H9 (cell line): ENCODE data around the gene BLOC1S5. TPM values are rescaled to one million over a fixed set of nuclear protein-coding genes. Genes with fewer than 3 reads are reported as not detected.
A peak's percentile ranks its signal among the peaks of the same experiment; 100 is the strongest.

ENCODE experiments used
- DNase-seq: peaks from one replicate; pipeline ENCODE4 v3.0.0-alpha.2; 2017
- H2AFZ ChIP-seq: one replicate; pipeline ENCODE4 v1.6.1; 2013; ENCODE audit warnings: mild to moderate bottlenecking, low read length, control low read depth, moderate library complexity
- H2AK5ac ChIP-seq: 2 replicates; pipeline ENCODE4 v1.6.1; 2013; ENCODE audit warnings: low read length, control low read depth, mixed read lengths; ENCODE audit not compliant: insufficient read length
- H2BK120ac ChIP-seq: one replicate; pipeline ENCODE4 v1.6.1; 2013; ENCODE audit warnings: low read depth, mild to moderate bottlenecking, low read length, control low read depth, inconsistent platforms; ENCODE audit not compliant: poor library complexity, severe bottlenecking
- H2BK12ac ChIP-seq: 2 replicates; pipeline ENCODE4 v1.6.1; 2013; ENCODE audit warnings: low read length, control low read depth, mixed read lengths, low read depth; ENCODE audit not compliant: insufficient read length
- H2BK15ac ChIP-seq: 2 replicates; pipeline ENCODE4 v1.6.1; 2013; ENCODE audit warnings: low read depth, low read length, control low read depth
- H2BK20ac ChIP-seq: one replicate; pipeline ENCODE4 v1.6.1; 2013; ENCODE audit warnings: low read depth, mild to moderate bottlenecking, low read length, control low read depth, inconsistent platforms; ENCODE audit not compliant: poor library complexity, severe bottlenecking
- H2BK5ac ChIP-seq: 2 replicates; pipeline ENCODE4 v1.6.1; 2013; ENCODE audit warnings: low read length, control low read depth, mixed read lengths; ENCODE audit not compliant: insufficient read length
- H3K14ac ChIP-seq: 2 replicates; pipeline ENCODE4 v1.6.1; 2013; ENCODE audit warnings: low read length, control low read depth; ENCODE audit not compliant: insufficient read depth
- H3K18ac ChIP-seq: 2 replicates; pipeline ENCODE4 v1.6.1; 2013; ENCODE audit warnings: low read depth, mild to moderate bottlenecking, mixed read lengths, low read length, control low read depth; ENCODE audit not compliant: insufficient read length
- H3K23ac ChIP-seq: 2 replicates; pipeline ENCODE4 v1.6.1; 2013; ENCODE audit warnings: low read length, control low read depth, mixed read lengths, low read depth; ENCODE audit not compliant: insufficient read length
- H3K23me2 ChIP-seq: 2 replicates; pipeline ENCODE4 v1.6.1; 2013; ENCODE audit warnings: low read depth, mild to moderate bottlenecking, mixed read lengths, low read length, control low read depth; ENCODE audit not compliant: insufficient read length, poor library complexity, severe bottlenecking
- H3K27ac ChIP-seq: 2 replicates; pipeline ENCODE4 v1.5.1; 2013; ENCODE audit warnings: low read length, control low read depth, mixed read lengths, low read depth; ENCODE audit not compliant: insufficient read length
- H3K27me3 ChIP-seq: 2 replicates; pipeline ENCODE4 v1.6.1; 2013; ENCODE audit warnings: low read length, control low read depth, inconsistent platforms; ENCODE audit not compliant: insufficient read depth
- H3K4ac ChIP-seq: 2 replicates; pipeline ENCODE4 v1.6.1; 2013; ENCODE audit warnings: low read depth, mild to moderate bottlenecking, control low read depth, inconsistent platforms, low read length, moderate library complexity
- H3K4me1 ChIP-seq: 2 replicates; pipeline ENCODE4 v1.6.1; 2013; ENCODE audit warnings: low read length, control low read depth, inconsistent platforms; ENCODE audit not compliant: insufficient read depth
- H3K4me2 ChIP-seq: 2 replicates; pipeline ENCODE4 v1.6.1; 2013; ENCODE audit warnings: low read length, control low read depth, mixed read lengths; ENCODE audit not compliant: insufficient read length, insufficient read depth
- H3K56ac ChIP-seq: 2 replicates; pipeline ENCODE4 v1.6.1; 2013; ENCODE audit warnings: low read depth, mild to moderate bottlenecking, mixed read lengths, low read length, control low read depth; ENCODE audit not compliant: insufficient read length
- H3K79me1 ChIP-seq: 2 replicates; pipeline ENCODE4 v1.6.1; 2013; ENCODE audit warnings: low read depth, mild to moderate bottlenecking, moderate library complexity, low read length, control low read depth, inconsistent platforms; ENCODE audit not compliant: insufficient read depth, poor library complexity, severe bottlenecking
- H3K79me2 ChIP-seq: 2 replicates; pipeline ENCODE4 v1.6.1; 2013; ENCODE audit warnings: low read length, control low read depth, inconsistent platforms; ENCODE audit not compliant: insufficient read depth
- H3K9ac ChIP-seq: 2 replicates; pipeline ENCODE4 v1.6.1; 2013; ENCODE audit warnings: low read length, control low read depth, mixed read lengths; ENCODE audit not compliant: insufficient read length; ENCODE audit errors: extremely low read depth
- H3K9me3 ChIP-seq: one replicate; pipeline ENCODE4 v1.6.1; 2013; ENCODE audit warnings: low read depth, low read length, inconsistent platforms; ENCODE audit not compliant: control insufficient read depth
- H3T11ph ChIP-seq: one replicate; pipeline ENCODE4 v1.6.1; 2013; ENCODE audit warnings: mild to moderate bottlenecking, low read length, control low read depth, inconsistent platforms
- H4K20me1 ChIP-seq: one replicate; pipeline ENCODE4 v1.6.1; 2013; ENCODE audit not compliant: control insufficient read depth, insufficient read length, insufficient read depth
- H4K5ac ChIP-seq: 2 replicates; pipeline ENCODE4 v1.6.1; 2013; ENCODE audit warnings: low read depth, mild to moderate bottlenecking, mixed read lengths, low read length, control low read depth; ENCODE audit not compliant: insufficient read length
- H4K8ac ChIP-seq: replicated peaks from 2 replicates; pipeline ENCODE4 v1.6.1; 2013; ENCODE audit warnings: low read length, control low read depth, mixed read lengths, low read depth; ENCODE audit not compliant: insufficient read length
- H4K91ac ChIP-seq: 2 replicates; pipeline ENCODE4 v1.6.1; 2013; ENCODE audit warnings: low read depth, mild to moderate bottlenecking, moderate library complexity, mixed read lengths, low read length, control low read depth; ENCODE audit not compliant: insufficient read length
- H3K27ac Mint-ChIP-seq, 3 experiments: 2 replicates in 2 of 3; 3 replicates in 1 of 3; pipeline ENCODE4 v1.8.0; 2020 to 2021; ENCODE audit warnings: mixed read lengths in 3 of 3, mild to moderate bottlenecking in 1 of 3, moderate library complexity in 1 of 3
- H3K27me3 Mint-ChIP-seq: 2 replicates; pipeline ENCODE4 v1.8.0; 2021; ENCODE audit warnings: low read depth, mild to moderate bottlenecking, moderate library complexity, mixed read lengths
- H3K36me3 Mint-ChIP-seq, 3 experiments: 2 replicates in 2 of 3; 3 replicates in 1 of 3; pipeline ENCODE4 v1.8.0; 2020 to 2021; ENCODE audit warnings: low read depth in 3 of 3, mixed read lengths in 3 of 3; ENCODE audit not compliant: insufficient read depth in 1 of 3
- H3K4me1 Mint-ChIP-seq, 2 experiments: 2 replicates each; pipeline ENCODE4 v1.8.0; 2020; ENCODE audit warnings: mixed read lengths in 2 of 2
- H3K4me3 Mint-ChIP-seq, 2 experiments: 2 replicates in 1 of 2; 3 replicates in 1 of 2; pipeline ENCODE4 v1.8.0; 2020 to 2021; ENCODE audit warnings: mild to moderate bottlenecking in 2 of 2, mixed read lengths in 2 of 2, moderate library complexity in 1 of 2
- H3K9me3 Mint-ChIP-seq, 2 experiments: 2 replicates in 1 of 2; 3 replicates in 1 of 2; pipeline ENCODE4 v1.8.0; 2020; ENCODE audit warnings: mild to moderate bottlenecking in 2 of 2, mixed read lengths in 2 of 2, moderate library complexity in 1 of 2
- WGBS: extraction: QIAGEN DNeasy Blood & Tissue Kit; methylation state at CpG from one replicate; pipeline ENCODE4 v1.1.7; 2013; ENCODE audit warnings: missing lambda C conversion rate, low lambda C conversion rate, mixed read lengths; ENCODE audit not compliant: insufficient read length; ENCODE audit errors: extremely low coverage; 5-methylcytosine and 5-hydroxymethylcytosine counted together
- total RNA-seq: library from RNA; stranded (reverse); gene quantifications from 2 replicates; pipeline ENCODE4 v1.2.1, GENCODE V29; 2021
- TF ChIP-seq, protein P1 (sequence below): fragments of 200-600 bp; sonication (generic); conservative IDR thresholded peaks from 3 replicates; pipeline ENCODE4 v1.8.0; 2021; ENCODE audit warnings: antibody characterized with exemption, mild to moderate bottlenecking

Gene BLOC1S5
- total RNA-seq, 1 experiment from 2014 or later, result 15.6 TPM

GRCh38 chr6:8025191-8025590 lies 39.0 kb downstream of the BLOC1S5 start:
- Histone ChIP-seq H3K79me1 (no peaks in the 10 kb centered on the region), H3K79me2 (no peaks in the 10 kb centered on the region; the same call in 1 of the 2 replicates), H3K4me1 (peaks cover 3% of the 10 kb centered on the region; the same call in 1 of the 2 replicates), H3T11ph (no peak overlapping the region), H2BK12ac (no peak overlapping the region), H3K4ac (no peak overlapping the region), H4K5ac (no peak overlapping the region), H2BK5ac (no peak overlapping the region), H3K27me3 (no peaks in the 10 kb centered on the region), H2BK15ac (no peak overlapping the region), H2BK20ac (no peak overlapping the region), H4K20me1 (no peaks in the 10 kb centered on the region), H2BK120ac (no peak overlapping the region), H3K23me2 (no peaks in the 10 kb centered on the region), H2AK5ac (no peak overlapping the region), H3K9me3 (no peaks in the 10 kb centered on the region), H3K27ac (no peak overlapping the region), H3K9ac (no peak overlapping the region), H2AFZ (no peak overlapping the region), H3K56ac (no peak overlapping the region), H4K8ac (no peak overlapping the region), H3K23ac (no peak overlapping the region), H3K14ac (no peak overlapping the region), H3K18ac (no peak overlapping the region), H4K91ac (no peak overlapping the region), H3K4me2 (no peak overlapping the region)
- Mint-ChIP-seq H3K36me3 (peaks cover 0 to 1% (median 0%) of the 10 kb centered on the region in 3 experiments; a peak in 1 of 7 replicates), H3K27me3 (no peaks in the 10 kb centered on the region), H3K4me3 (no peak overlapping the region), H3K27ac (0 out of 7 replicates have a peak overlapping the region, but pooled peaks of 2 of the 3 experiments have one; percentile 5 to 19), H3K4me1 (peaks cover 14 to 16% of the 10 kb centered on the region in 2 experiments; a peak in 3 of 4 replicates), H3K9me3 (no peaks in the 10 kb centered on the region)
- no peak for DNase-seq
- WGBS, result no CpG with 5 or more reads among the region's 4 CpGs
- TF ChIP-seq, protein P1, sequence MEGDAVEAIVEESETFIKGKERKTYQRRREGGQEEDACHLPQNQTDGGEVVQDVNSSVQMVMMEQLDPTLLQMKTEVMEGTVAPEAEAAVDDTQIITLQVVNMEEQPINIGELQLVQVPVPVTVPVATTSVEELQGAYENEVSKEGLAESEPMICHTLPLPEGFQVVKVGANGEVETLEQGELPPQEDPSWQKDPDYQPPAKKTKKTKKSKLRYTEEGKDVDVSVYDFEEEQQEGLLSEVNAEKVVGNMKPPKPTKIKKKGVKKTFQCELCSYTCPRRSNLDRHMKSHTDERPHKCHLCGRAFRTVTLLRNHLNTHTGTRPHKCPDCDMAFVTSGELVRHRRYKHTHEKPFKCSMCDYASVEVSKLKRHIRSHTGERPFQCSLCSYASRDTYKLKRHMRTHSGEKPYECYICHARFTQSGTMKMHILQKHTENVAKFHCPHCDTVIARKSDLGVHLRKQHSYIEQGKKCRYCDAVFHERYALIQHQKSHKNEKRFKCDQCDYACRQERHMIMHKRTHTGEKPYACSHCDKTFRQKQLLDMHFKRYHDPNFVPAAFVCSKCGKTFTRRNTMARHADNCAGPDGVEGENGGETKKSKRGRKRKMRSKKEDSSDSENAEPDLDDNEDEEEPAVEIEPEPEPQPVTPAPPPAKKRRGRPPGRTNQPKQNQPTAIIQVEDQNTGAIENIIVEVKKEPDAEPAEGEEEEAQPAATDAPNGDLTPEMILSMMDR, result no peak
